Erythroblast (primary cell): Measurements from ENCODE around the gene ACVR2B.

Experiments
- DNase-seq, 2 experiments: peaks; one replicate each; lab custom pipeline; 2025; lab: John Stamatoyannopoulos, UW
- GATA1 ChIP-seq: IDR thresholded peaks from 2 replicates; pipeline ENCODE4 v1.6.1; 2011; ENCODE audit warnings: low read depth, mild to moderate bottlenecking, control low read depth, low read length, moderate library complexity
- POLR2A ChIP-seq: IDR thresholded peaks from 2 replicates; pipeline ENCODE4 v1.6.1; 2011; ENCODE audit warnings: mild to moderate bottlenecking, low read length

Gene ACVR2B

GRCh38 chr3:38471260-38471857 lies 17.7 kb downstream of the ACVR2B start:
- DNase-seq: no peak
- TF ChIP-seq POLR2A: no peak
- TF ChIP-seq GATA1: no peak

GRCh38 chr3:38472342-38472741 lies 18.7 kb downstream of the ACVR2B start:
- TF ChIP-seq GATA1 (no peak), POLR2A (no peak)
- no peak for DNase-seq

- DNase-seq: no peak
- TF ChIP-seq POLR2A (no peak), GATA1 (no peak)
Measured at GRCh38 chr3:38473229-38473628, 19.5 kb downstream of the ACVR2B start.

- TF ChIP-seq GATA1: no peak
- TF ChIP-seq POLR2A: no peak
- no peak for DNase-seq
Measured at GRCh38 chr3:38474928-38475605, 21.4 kb downstream of the ACVR2B start.

- TF ChIP-seq POLR2A: no peak
- no peak for DNase-seq
Measured at GRCh38 chr3:38475716-38476115, 22.0 kb downstream of the ACVR2B start.

- TF ChIP-seq GATA1 (no peak), POLR2A (no peak)
- no peak for DNase-seq
Measured at GRCh38 chr3:38476157-38476756, 22.6 kb downstream of the ACVR2B start.

- no peak for DNase-seq
- TF ChIP-seq POLR2A: no peak
- TF ChIP-seq GATA1: no peak
Measured at GRCh38 chr3:38477057-38477820, 23.5 kb downstream of the ACVR2B start.

- no peak for TF ChIP-seq POLR2A
- no peak for TF ChIP-seq GATA1
- DNase-seq: no peak
Measured at GRCh38 chr3:38477839-38478450, 24.3 kb downstream of the ACVR2B start.

- no peak for TF ChIP-seq GATA1
- TF ChIP-seq POLR2A: no peak
- no peak for DNase-seq
Measured at GRCh38 chr3:38478901-38479300, 25.2 kb downstream of the ACVR2B start.

- DNase-seq: peak; percentile 48 to 76
- TF ChIP-seq GATA1 (no peak), POLR2A (no peak)
Measured at GRCh38 chr3:38479431-38480092, 25.9 kb downstream of the ACVR2B start.

- TF ChIP-seq GATA1 (no peak), POLR2A (no peak)
- DNase-seq: no peak
Measured at GRCh38 chr3:38480093-38480445, 26.4 kb downstream of the ACVR2B start.

GRCh38 chr3:38480930-38481329 lies 27.2 kb downstream of the ACVR2B start:
- DNase-seq: no peak
- TF ChIP-seq POLR2A (no peak), GATA1 (no peak)

GRCh38 chr3:38482951-38483350 lies 29.3 kb downstream of the ACVR2B start:
- no peak for DNase-seq
- no peak for TF ChIP-seq GATA1
- TF ChIP-seq POLR2A: no peak
